IMR-90 (cell line): ENCODE data around the gene AVPI1.

Experiments used
- CTCF ChIP-seq: conservative IDR thresholded peaks from 2 replicates; pipeline ENCODE4 v1.5.1; 2012; ENCODE audit warnings: mild to moderate bottlenecking, low read depth, low read length, improper control_type of control experiment
- POLR2A ChIP-seq: IDR thresholded peaks from 2 replicates; pipeline ENCODE4 v1.6.1; 2012; ENCODE audit warnings: mild to moderate bottlenecking, low read depth, low read length

DNA sequence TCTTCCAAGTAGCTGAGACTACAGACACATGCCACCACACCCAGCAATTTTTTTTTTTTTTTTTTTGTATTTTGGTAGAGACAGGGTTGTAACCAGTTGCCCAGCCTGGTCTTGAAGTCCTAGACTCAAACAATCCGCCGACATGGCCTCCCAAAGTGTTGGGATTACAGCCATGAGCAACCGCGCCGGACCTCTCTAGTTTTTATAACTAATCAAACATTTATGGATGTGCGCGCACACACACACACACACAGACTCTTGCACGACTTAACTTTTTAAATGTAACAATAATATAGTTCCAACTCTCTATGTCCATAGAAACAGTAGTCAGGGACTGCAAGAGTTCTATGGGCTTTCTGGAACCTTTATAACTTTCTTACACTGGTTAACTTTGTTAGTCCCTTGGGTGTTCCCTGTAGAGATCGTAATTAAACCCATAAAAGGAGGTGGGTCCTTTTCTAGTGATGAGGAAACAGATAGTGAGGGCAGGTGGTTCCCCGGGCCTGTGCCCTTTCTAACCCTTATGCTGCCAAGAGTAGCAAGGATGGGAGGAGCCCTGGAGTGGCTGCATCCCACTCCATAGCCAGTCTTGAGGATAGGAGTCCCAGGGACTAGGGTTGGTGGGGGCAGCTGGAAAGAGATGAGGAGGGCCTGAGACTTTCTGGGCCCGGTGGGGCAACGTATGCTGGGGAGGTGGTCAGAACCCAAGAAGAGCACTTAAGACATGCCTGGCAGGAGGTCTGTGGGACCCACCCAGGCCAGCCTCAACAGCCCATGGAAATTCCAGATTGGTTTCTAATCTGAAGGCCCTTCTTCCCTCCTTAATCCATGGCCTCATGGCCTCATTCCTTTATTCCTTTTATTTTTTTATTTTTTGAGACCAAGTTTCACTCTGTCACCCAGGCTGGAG lies 35.1 kb upstream of the AVPI1 start:
- TF ChIP-seq CTCF (no peak), POLR2A (no peak)
